Esophagus muscularis mucosa (tissue), 4 donors: Measurements from ENCODE around the gene KMT2E. TPM values are rescaled to one million over a fixed set of nuclear protein-coding genes. Genes with fewer than 3 reads are reported as not detected.

ENCODE experiments used
- DNase-seq: peaks from one replicate; pipeline ENCODE4 v3.0.0-alpha.2; 2017; ENCODE audit errors: extremely low spot score
- H3K27ac ChIP-seq, 4 donors: fragments of 200-600 bp; sonication (generic); replicated peaks in 1 of 4; 1 replicate in 3 of 4; 2 replicates in 1 of 4; pipeline ENCODE4 v1.5.1; 2016 to 2019; ENCODE audit warnings: mild to moderate bottlenecking in 1 of 4
- H3K27me3 ChIP-seq, 4 donors: fragments of 200-600 bp; sonication (generic); one replicate each; pipeline versions ENCODE4 v1.5.1 to v1.6.0; 2016 to 2019
- H3K36me3 ChIP-seq, 4 donors: fragments of 200-600 bp; sonication (generic); one replicate each; pipeline ENCODE4 v1.5.1; 2016 to 2019
- H3K4me1 ChIP-seq, 4 donors: fragments of 200-600 bp; sonication (generic); one replicate each; pipeline ENCODE4 v1.5.1; 2016 to 2019
- H3K4me3 ChIP-seq, 4 donors: fragments of 200-600 bp; sonication (generic); 1 replicate in 2 of 4; 2 replicates in 2 of 4; pipeline ENCODE4 v1.5.1; 2016 to 2019; ENCODE audit warnings: mild to moderate bottlenecking in 4 of 4, moderate library complexity in 1 of 4
- H3K9me3 ChIP-seq, 4 donors: fragments of 200-600 bp; sonication (generic); 1 replicate in 3 of 4; 2 replicates in 1 of 4; pipeline ENCODE4 v1.5.1; 2016 to 2019
- EP300 ChIP-seq: sonication (generic); formaldehyde crosslinking; IDR thresholded peaks from one replicate; pipeline ENCODE4 v1.6.1; 2017; ENCODE audit warnings: antibody characterized with exemption
- POLR2A ChIP-seq: fragments of 450-650 bp; IDR thresholded peaks from one replicate; pipeline ENCODE4 v1.6.1; 2017; ENCODE audit warnings: antibody characterized with exemption, moderate library complexity, mild to moderate bottlenecking, low read depth
- POLR2AphosphoS5 ChIP-seq, 2 donors: sonication (generic); formaldehyde crosslinking; IDR thresholded peaks; one replicate each; pipeline ENCODE4 v1.6.1; 2017; ENCODE audit warnings: antibody characterized with exemption in 2 of 2
- WGBS: methylation state at CpG from one replicate; pipeline ENCODE4 v1.1.5; 2018; 5-methylcytosine and 5-hydroxymethylcytosine counted together
- intact Hi-C: fragments of 100-400 bp; cut with DNase I; formaldehyde crosslinking; loops from one replicate; pipeline ENCODE4 v1.15.1; 2023
- total RNA-seq, 4 donors: library from RNA; depleted of rRNA; stranded (reverse); fragments of >200 nt; gene quantifications; one replicate each; pipeline versions ENCODE4 v1.1.0 to v1.2.1, GENCODE V29; 2016
- TF ChIP-seq, protein P1 (sequence below), 3 experiments: fragments of 200-600 bp in 2 of 3; fragments of 450-650 bp in 1 of 3; sonication (generic) in 2 of 3; IDR thresholded peaks; one replicate each; pipeline ENCODE4 v1.5.1; 2017 to 2019; ENCODE audit warnings: antibody characterized with exemption in 3 of 3, mild to moderate bottlenecking in 2 of 3, moderate library complexity in 1 of 3

Gene KMT2E
- total RNA-seq, 4 donors from 2014 or later: 77.0 to 109 (median 94.0) TPM

DNA sequence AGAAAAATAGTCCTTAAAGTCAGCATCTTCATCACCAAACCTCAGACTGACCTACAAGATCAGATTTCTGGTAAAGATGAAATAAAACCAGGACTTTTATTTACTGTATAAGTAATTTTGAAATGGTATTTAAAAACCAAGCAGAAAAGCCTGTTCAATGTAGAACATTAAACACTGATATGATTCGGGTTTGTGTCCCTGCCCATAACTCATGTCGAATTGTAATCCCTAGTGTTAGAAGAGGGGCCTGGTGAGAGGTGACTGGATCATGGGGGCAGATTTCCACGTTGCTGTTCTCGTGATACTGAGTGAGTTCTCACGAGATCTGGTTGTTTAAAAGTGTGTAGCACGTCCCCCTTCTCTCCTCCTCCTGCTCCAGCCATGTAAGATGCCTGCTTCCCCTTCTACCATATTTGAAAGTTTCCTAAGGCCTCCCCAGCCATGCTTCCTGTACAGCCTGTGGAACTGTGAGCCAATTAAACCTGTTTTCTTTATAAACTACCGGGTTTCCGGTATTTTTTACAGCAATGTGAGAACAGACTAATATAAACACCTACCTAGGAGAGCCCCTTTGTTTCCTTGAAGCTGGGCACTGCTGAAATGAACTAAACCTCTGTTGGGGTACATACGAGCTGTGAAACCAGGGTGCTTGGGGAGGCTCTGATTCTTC, 120.1 kb downstream of the KMT2E start:
- H3K27me3 ChIP-seq: no peaks in the 10 kb centered on the region
- peaks cover 0 to 56% (median 29%) of the 10 kb centered on the region in 4 donors for H3K36me3 ChIP-seq
- TF ChIP-seq EP300 (no peak), POLR2A (no peak)
- peaks cover 0 to 15% (median 4%) of the 10 kb centered on the region in 4 donors for H3K4me1 ChIP-seq
- 86% methylated on average over 9 of the region's 9 CpGs for WGBS
- H3K4me3 ChIP-seq: no peak overlapping the region
- H3K27ac ChIP-seq: no peak overlapping the region
- no peaks in the 10 kb centered on the region for H3K9me3 ChIP-seq
- DNase-seq: peak; percentile 24
- intact Hi-C loops: no loop called here

DNA sequence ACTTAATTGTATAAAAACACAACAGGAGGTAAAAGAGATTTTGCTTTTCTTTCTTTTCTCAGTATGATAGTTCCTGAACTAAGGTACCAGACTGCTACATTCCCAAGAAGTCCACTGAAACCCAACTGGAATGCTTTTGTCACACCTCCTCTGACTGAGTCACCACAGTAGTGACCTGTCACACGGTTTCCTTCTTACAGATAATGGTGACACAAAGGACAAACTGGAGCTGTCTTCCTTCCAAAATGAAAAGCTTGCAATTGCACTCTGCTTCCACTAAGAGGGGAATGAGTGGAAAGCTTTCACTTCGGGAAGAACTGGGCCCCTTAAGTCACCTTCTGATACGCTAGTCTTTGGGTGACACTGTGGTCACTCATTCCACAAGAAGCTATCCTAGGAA, 122.2 kb downstream of the KMT2E start:
- DNase-seq: no peak
- no peaks in the 10 kb centered on the region for H3K27me3 ChIP-seq
- TF ChIP-seq, protein P1, sequence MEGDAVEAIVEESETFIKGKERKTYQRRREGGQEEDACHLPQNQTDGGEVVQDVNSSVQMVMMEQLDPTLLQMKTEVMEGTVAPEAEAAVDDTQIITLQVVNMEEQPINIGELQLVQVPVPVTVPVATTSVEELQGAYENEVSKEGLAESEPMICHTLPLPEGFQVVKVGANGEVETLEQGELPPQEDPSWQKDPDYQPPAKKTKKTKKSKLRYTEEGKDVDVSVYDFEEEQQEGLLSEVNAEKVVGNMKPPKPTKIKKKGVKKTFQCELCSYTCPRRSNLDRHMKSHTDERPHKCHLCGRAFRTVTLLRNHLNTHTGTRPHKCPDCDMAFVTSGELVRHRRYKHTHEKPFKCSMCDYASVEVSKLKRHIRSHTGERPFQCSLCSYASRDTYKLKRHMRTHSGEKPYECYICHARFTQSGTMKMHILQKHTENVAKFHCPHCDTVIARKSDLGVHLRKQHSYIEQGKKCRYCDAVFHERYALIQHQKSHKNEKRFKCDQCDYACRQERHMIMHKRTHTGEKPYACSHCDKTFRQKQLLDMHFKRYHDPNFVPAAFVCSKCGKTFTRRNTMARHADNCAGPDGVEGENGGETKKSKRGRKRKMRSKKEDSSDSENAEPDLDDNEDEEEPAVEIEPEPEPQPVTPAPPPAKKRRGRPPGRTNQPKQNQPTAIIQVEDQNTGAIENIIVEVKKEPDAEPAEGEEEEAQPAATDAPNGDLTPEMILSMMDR (IDR thresholded peaks at IDR 0.05): no peak
- TF ChIP-seq EP300: no peak
- no peak overlapping the region for H3K4me3 ChIP-seq
- peaks cover 0 to 59% (median 35%) of the 10 kb centered on the region in 4 donors for H3K36me3 ChIP-seq
- H3K4me1 ChIP-seq: peaks cover 3 to 11% (median 7%) of the 10 kb centered on the region in 4 donors
- intact Hi-C loops: no loop called here
- no peak overlapping the region for H3K27ac ChIP-seq
- WGBS: 81% methylated on average over 3 of the region's 3 CpGs
- no peaks in the 10 kb centered on the region for H3K9me3 ChIP-seq

DNA sequence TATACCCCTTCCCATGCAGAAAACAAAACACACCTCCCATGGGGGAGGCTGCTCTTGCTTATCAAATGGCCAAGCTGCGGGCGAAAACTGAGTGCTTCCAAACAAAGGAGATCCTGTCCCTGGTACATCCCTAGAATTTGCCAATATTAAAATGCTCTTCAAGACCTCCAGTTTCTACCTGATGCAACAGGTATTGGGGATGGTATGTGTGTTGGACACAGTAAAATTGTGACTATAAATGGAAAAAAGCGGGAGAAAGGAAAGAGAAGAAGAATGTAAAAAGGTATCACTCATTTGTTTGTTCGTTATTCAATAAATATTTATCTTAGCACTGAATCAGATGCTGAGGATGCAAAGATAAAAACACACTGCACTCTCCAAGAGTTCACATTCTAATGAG, 123.9 kb downstream of the KMT2E start:
- Histone ChIP-seq H3K27ac (no peak overlapping the region), H3K4me1 (peaks cover 5 to 11% (median 8%) of the 10 kb centered on the region in 4 donors), H3K4me3 (no peak overlapping the region), H3K9me3 (no peaks in the 10 kb centered on the region), H3K36me3 (peaks cover 0 to 56% (median 33%) of the 10 kb centered on the region in 4 donors), H3K27me3 (no peaks in the 10 kb centered on the region)
- intact Hi-C loops: no loop called here
- WGBS: 98% methylated on average over 4 of the region's 4 CpGs
- TF ChIP-seq POLR2AphosphoS5 (IDR thresholded peaks at IDR 0.05): no peak
- no peak for TF ChIP-seq POLR2A
- no peak for TF ChIP-seq EP300
- TF ChIP-seq, protein P1 (IDR thresholded peaks at IDR 0.05): no peak
- no peak for DNase-seq

DNA sequence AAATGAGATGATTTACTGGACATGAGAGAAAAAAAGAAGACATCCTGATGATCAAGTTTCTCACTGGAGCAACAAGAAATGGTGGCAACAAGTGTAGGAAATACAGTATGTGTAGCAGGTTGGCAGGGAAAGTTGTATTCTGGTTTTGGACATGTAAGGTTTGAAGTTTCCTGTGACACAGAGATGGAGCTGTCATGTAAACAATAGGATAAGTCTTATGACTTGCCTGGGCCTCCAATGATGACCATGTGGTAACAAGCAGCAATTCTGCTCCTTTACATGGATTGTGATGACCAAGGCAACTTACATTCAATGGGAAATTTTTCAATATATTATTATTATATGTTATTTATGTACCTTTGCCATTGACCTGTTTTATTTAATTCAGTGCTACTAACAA, 125.4 kb downstream of the KMT2E start:
- intact Hi-C loops: no loop called here
- TF ChIP-seq EP300 (no peak), POLR2A (no peak), POLR2AphosphoS5 (IDR thresholded peaks at IDR 0.05) (no peak)
- TF ChIP-seq, protein P1 (IDR thresholded peaks at IDR 0.05): no peak
- no peak overlapping the region for H3K4me3 ChIP-seq
- peaks cover 2 to 10% (median 8%) of the 10 kb centered on the region in 4 donors for H3K4me1 ChIP-seq
- no peak for DNase-seq
- H3K9me3 ChIP-seq: no peaks in the 10 kb centered on the region
- no peak overlapping the region for H3K27ac ChIP-seq
- H3K27me3 ChIP-seq: no peaks in the 10 kb centered on the region
- H3K36me3 ChIP-seq: peaks cover 0 to 59% (median 32%) of the 10 kb centered on the region in 4 donors

DNA sequence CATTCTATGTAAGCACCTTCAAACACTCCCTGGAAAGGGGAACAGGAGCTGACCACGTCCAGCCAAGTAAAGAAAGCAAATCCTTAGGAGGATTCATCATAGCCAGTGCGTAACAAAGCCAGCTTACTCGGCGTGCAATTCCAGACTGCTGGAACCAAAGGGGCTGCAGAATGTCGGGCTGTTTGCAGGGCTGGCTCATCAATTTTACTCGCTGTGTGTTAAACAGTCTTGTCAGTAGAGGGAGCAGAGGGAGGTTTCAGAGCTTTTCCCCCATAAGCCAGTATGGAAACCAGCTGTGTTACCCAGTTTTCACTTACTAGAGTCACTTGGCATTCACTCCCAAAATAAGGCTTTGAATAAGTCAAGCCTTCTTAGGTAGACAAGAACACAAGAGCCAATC, 127.1 kb downstream of the KMT2E start:
- 55% methylated on average over 6 of the region's 6 CpGs for WGBS
- DNase-seq: no peak
- peaks cover 0 to 52% (median 32%) of the 10 kb centered on the region in 4 donors for H3K36me3 ChIP-seq
- peaks cover 0 to 10% (median 7%) of the 10 kb centered on the region in 4 donors for H3K4me1 ChIP-seq
- no peaks in the 10 kb centered on the region for H3K27me3 ChIP-seq
- H3K4me3 ChIP-seq: no peak overlapping the region
- H3K27ac ChIP-seq: no peak overlapping the region
- intact Hi-C loops: no loop called here
- H3K9me3 ChIP-seq: no peaks in the 10 kb centered on the region
- no peak for TF ChIP-seq POLR2A
- TF ChIP-seq, protein P1 (IDR thresholded peaks at IDR 0.05): peak; percentile 18 to 36 (median 31)
